HG02884 (cell line): ENCODE results near the gene CACNA1E.

Experiments
- ATAC-seq: cut with Tn5 transposase; IDR thresholded peaks from one replicate; pipeline ENCODE4 v1.9.1; 2021; ENCODE audit warnings: mild to moderate bottlenecking, moderate library complexity; ENCODE audit not compliant: unreplicated experiment

Gene CACNA1E

GRCh38 chr1:181559142-181559541 lies 75.8 kb downstream of the CACNA1E start:
- no peak for ATAC-seq

GRCh38 chr1:181562395-181562794 lies 79.1 kb downstream of the CACNA1E start:
- no peak for ATAC-seq

- ATAC-seq = no peak
Measured at GRCh38 chr1:181568736-181569135, 85.4 kb downstream of the CACNA1E start.

GRCh38 chr1:181577475-181577874 lies 94.2 kb downstream of the CACNA1E start:
- no peak for ATAC-seq

- ATAC-seq = no peak
Measured at GRCh38 chr1:181583598-181583997, 100.3 kb downstream of the CACNA1E start.

GRCh38 chr1:181587870-181588438 lies 104.6 kb downstream of the CACNA1E start:
- no peak for ATAC-seq

- ATAC-seq = no peak
Measured at GRCh38 chr1:181588631-181589030, 105.3 kb downstream of the CACNA1E start.

GRCh38 chr1:181592255-181592859 lies 109.0 kb downstream of the CACNA1E start:
- no peak for ATAC-seq

GRCh38 chr1:181593042-181593441 lies 109.7 kb downstream of the CACNA1E start:
- no peak for ATAC-seq

- no peak for ATAC-seq
Measured at GRCh38 chr1:181594553-181594952, 111.2 kb downstream of the CACNA1E start.

GRCh38 chr1:181595234-181595633 lies 111.9 kb downstream of the CACNA1E start:
- no peak for ATAC-seq

GRCh38 chr1:181601186-181601950 lies 118.1 kb downstream of the CACNA1E start:
- ATAC-seq = no peak

- no peak for ATAC-seq
Measured at GRCh38 chr1:181603735-181604410, 120.6 kb downstream of the CACNA1E start.

- ATAC-seq = no peak
Measured at GRCh38 chr1:181604482-181605249, 121.3 kb downstream of the CACNA1E start.

- ATAC-seq = no peak
Measured at GRCh38 chr1:181607524-181607923, 124.2 kb downstream of the CACNA1E start.

- ATAC-seq = no peak
Measured at GRCh38 chr1:181608386-181608785, 125.1 kb downstream of the CACNA1E start.

- ATAC-seq = no peak
Measured at GRCh38 chr1:181608948-181609347, 125.6 kb downstream of the CACNA1E start.

GRCh38 chr1:181612100-181612499 lies 128.8 kb downstream of the CACNA1E start:
- no peak for ATAC-seq

- no peak for ATAC-seq
Measured at GRCh38 chr1:181618559-181618958, 135.2 kb downstream of the CACNA1E start.

- ATAC-seq = no peak
Measured at GRCh38 chr1:181620183-181620582, 136.9 kb downstream of the CACNA1E start.

- no peak for ATAC-seq
Measured at GRCh38 chr1:181623850-181624249, 140.5 kb downstream of the CACNA1E start.
